ENCODE measurements around the gene CPE.

DNA sequence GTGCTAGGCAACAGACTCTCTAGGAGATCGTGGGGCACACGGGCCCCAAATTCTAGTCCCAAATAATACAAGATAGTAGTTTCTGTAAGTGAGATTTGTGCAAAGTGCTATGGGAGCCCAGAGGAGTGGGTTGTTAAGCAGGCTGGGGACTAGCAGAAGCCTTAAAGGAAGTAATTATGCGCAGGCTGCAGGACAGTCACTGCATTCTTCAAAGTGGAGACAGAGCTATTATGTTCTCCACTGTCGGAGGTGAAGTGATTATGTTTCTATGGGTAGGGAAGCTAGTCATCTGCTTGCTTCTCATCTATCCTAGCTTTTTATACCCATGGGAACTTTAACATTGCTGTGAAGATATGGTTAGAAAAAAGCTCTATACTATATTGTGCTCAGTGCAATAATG, 154.2 kb downstream of the CPE start:
- TF ChIP-seq, protein P1, sequence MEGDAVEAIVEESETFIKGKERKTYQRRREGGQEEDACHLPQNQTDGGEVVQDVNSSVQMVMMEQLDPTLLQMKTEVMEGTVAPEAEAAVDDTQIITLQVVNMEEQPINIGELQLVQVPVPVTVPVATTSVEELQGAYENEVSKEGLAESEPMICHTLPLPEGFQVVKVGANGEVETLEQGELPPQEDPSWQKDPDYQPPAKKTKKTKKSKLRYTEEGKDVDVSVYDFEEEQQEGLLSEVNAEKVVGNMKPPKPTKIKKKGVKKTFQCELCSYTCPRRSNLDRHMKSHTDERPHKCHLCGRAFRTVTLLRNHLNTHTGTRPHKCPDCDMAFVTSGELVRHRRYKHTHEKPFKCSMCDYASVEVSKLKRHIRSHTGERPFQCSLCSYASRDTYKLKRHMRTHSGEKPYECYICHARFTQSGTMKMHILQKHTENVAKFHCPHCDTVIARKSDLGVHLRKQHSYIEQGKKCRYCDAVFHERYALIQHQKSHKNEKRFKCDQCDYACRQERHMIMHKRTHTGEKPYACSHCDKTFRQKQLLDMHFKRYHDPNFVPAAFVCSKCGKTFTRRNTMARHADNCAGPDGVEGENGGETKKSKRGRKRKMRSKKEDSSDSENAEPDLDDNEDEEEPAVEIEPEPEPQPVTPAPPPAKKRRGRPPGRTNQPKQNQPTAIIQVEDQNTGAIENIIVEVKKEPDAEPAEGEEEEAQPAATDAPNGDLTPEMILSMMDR (IDR thresholded peaks at IDR 0.05; ENCODE audit: insufficient read depth, low read length) = no peak
- TF ChIP-seq POLR2AphosphoS5 (IDR thresholded peaks at IDR 0.05; ENCODE audit: low read depth) (no peak), GABPA (IDR thresholded peaks at IDR 0.05; ENCODE audit: low read depth) (no peak)
- TF ChIP-seq, protein P2, sequence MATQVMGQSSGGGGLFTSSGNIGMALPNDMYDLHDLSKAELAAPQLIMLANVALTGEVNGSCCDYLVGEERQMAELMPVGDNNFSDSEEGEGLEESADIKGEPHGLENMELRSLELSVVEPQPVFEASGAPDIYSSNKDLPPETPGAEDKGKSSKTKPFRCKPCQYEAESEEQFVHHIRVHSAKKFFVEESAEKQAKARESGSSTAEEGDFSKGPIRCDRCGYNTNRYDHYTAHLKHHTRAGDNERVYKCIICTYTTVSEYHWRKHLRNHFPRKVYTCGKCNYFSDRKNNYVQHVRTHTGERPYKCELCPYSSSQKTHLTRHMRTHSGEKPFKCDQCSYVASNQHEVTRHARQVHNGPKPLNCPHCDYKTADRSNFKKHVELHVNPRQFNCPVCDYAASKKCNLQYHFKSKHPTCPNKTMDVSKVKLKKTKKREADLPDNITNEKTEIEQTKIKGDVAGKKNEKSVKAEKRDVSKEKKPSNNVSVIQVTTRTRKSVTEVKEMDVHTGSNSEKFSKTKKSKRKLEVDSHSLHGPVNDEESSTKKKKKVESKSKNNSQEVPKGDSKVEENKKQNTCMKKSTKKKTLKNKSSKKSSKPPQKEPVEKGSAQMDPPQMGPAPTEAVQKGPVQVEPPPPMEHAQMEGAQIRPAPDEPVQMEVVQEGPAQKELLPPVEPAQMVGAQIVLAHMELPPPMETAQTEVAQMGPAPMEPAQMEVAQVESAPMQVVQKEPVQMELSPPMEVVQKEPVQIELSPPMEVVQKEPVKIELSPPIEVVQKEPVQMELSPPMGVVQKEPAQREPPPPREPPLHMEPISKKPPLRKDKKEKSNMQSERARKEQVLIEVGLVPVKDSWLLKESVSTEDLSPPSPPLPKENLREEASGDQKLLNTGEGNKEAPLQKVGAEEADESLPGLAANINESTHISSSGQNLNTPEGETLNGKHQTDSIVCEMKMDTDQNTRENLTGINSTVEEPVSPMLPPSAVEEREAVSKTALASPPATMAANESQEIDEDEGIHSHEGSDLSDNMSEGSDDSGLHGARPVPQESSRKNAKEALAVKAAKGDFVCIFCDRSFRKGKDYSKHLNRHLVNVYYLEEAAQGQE (IDR thresholded peaks at IDR 0.05; ENCODE audit: insufficient replicate concordance, low read depth) = no peak

Measured in HL-60 (cell line).